ENCODE results near the gene PPP2R5A. TPM values are rescaled to one million over a fixed set of nuclear protein-coding genes. Genes with fewer than 3 reads are reported as not detected.
"Not testable (repeated sequence)": the region's sequence is repeated elsewhere in the genome, so short reads cannot be mapped to it uniquely, and the experiment has no call there.

PPP2R5A gene
- total and polyA plus RNA-seq, 3 experiments from 2014 or later, result 46.1 to 51.9 (median 46.9) TPM

DNA sequence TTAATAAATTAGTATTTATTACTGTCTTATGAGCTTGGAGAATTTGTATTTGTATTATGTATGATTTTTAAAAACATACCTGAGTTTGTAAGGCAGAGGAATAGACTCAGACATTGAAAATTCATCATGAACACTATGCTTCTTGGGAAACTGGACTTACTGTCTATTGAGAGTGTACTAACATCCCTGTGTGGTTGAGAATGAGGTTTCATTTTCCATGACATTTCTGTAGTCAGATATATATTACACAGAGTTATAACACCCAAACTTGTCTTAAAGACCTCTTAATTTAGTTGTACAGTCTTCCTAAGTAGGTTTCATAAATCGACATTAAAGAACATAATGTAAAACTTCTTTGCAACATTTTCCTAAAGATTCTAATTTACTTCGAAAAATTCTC, 30.0 kb downstream of the PPP2R5A start:
- POLR2A ChIA-PET, result no interaction called here

DNA sequence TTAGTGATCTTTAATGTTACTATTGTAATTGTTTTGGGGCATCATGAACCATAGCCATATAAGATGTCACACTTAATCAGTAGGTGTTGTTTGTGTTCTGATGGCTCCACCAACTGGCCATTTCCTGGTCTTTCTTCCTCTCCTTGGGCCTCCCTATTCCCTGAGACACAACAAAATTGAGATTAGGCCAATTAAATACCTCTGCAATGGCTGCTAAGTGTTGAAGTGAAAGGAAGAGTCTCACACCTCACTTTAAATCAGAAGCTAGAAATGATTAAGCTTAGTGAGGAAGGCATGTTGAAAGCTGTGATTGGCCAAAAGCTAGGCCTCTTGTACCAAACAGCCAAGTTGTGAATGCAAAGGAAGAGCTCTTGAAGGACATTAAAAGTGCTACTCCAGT, 30.7 kb downstream of the PPP2R5A start:
- Mint-ChIP-seq H3K27ac (peak overlapping the region; percentile 4 to 88 (median 17)), H3K36me3 (peaks cover 10 to 22% (median 11%) of the 10 kb centered on the region in 3 donors)

More for the DNA sequence above, 30.0 kb downstream of the PPP2R5A start:
- Mint-ChIP-seq H3K4me1 (peaks cover 57 to 77% (median 71%) of the 10 kb centered on the region in 3 donors), H3K27me3 (no peaks in the 10 kb centered on the region), H3K27ac (no peak overlapping the region), H3K36me3 (peaks cover 10 to 29% (median 11%) of the 10 kb centered on the region in 3 donors), H3K9me3 (peaks cover 0 to 6% (median 2%) of the 10 kb centered on the region in 5 donors), H3K4me3 (no peak overlapping the region)
- Histone ChIP-seq H3K4me1 (ENCODE audit: insufficient read depth, low read length) (peaks cover 31% of the 10 kb centered on the region), H3K4me3 (ENCODE audit: low read length) (no peak overlapping the region), H3K27me3 (ENCODE audit: insufficient read depth, low read length, poor library complexity, severe bottlenecking) (no peaks in the 10 kb centered on the region), H3K27ac (ENCODE audit: low read depth, low read length) (no peak overlapping the region), H3K9me3 (ENCODE audit: low read length) (no peaks in the 10 kb centered on the region), H3K36me3 (ENCODE audit: insufficient read depth, low read length) (no peaks in the 10 kb centered on the region)
- DNase-seq, result no peak
- CTCF ChIA-PET, result interaction anchor here (1.7 kb wide), 1 partner anchor 252 kb away, joined by 5 read pairs; no protein-coding TSS in a partner anchor

DNA sequence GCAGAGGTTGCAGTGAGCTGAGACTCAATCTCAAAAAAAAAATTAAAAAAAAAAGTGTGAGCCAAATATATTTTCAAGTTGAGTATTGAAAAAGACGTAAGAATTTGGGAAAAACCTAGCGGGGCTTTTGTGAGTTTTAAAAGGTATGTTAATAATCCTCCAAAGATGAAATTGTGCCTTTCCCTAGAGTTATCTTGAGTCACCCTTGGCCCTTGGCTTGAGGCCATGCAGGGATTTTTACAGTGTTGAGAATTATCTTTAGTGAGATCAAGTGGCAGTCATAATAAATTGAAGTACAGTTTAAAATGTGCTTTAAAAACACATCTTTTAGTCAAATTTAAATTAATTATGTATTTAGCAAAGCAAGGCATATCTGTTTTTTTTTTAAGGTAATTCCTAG, 32.7 kb downstream of the PPP2R5A start:
- Histone ChIP-seq H3K4me1 (ENCODE audit: insufficient read depth, low read length) (peaks cover 31% of the 10 kb centered on the region), H3K36me3 (ENCODE audit: insufficient read depth, low read length) (no peaks in the 10 kb centered on the region), H3K9me3 (ENCODE audit: low read length) (no peaks in the 10 kb centered on the region), H3K27me3 (ENCODE audit: insufficient read depth, low read length, poor library complexity, severe bottlenecking) (no peaks in the 10 kb centered on the region), H3K4me3 (ENCODE audit: low read length) (no peak overlapping the region), H3K27ac (ENCODE audit: low read depth, low read length) (no peak overlapping the region)
- Mint-ChIP-seq H3K4me1 (peaks cover 45 to 65% (median 62%) of the 10 kb centered on the region in 3 donors), H3K9me3 (peaks cover 0 to 2% (median 0%) of the 10 kb centered on the region in 5 donors), H3K4me3 (no peak overlapping the region), H3K27me3 (no peaks in the 10 kb centered on the region), H3K36me3 (peaks cover 5 to 15% (median 10%) of the 10 kb centered on the region in 3 donors), H3K27ac (peak overlapping the region in 4 of 8 donors; percentile 7 to 50 (median 24))
- ChIA-PET CTCF (no interaction called here), POLR2A (no interaction called here)
- no peak for DNase-seq

More for the DNA sequence above, 30.7 kb downstream of the PPP2R5A start:
- no peaks in the 10 kb centered on the region for H3K27me3 ChIP-seq (ENCODE audit: insufficient read depth, low read length, poor library complexity, severe bottlenecking)
- H3K27me3 Mint-ChIP-seq, result no peaks in the 10 kb centered on the region
- H3K27ac ChIP-seq (ENCODE audit: low read depth, low read length), result no peak overlapping the region
- ChIA-PET CTCF (interaction anchor here (1.0 kb wide), 1 partner anchor 618 kb away, joined by 3 read pairs; no protein-coding TSS in a partner anchor), POLR2A (no interaction called here)
- no peaks in the 10 kb centered on the region for H3K36me3 ChIP-seq (ENCODE audit: insufficient read depth, low read length)
- no peak for DNase-seq
- peak overlapping the region in 5 of 7 donors; percentile 0 to 48 (median 15) for H3K4me3 Mint-ChIP-seq
- no peaks in the 10 kb centered on the region for H3K9me3 ChIP-seq (ENCODE audit: low read length)
- H3K4me3 ChIP-seq (ENCODE audit: low read length), result no peak overlapping the region
- peaks cover 31% of the 10 kb centered on the region for H3K4me1 ChIP-seq (ENCODE audit: insufficient read depth, low read length)
- peaks cover 49 to 70% (median 64%) of the 10 kb centered on the region in 3 donors for H3K4me1 Mint-ChIP-seq
- peaks cover 0 to 6% (median 2%) of the 10 kb centered on the region in 5 donors for H3K9me3 Mint-ChIP-seq

DNA sequence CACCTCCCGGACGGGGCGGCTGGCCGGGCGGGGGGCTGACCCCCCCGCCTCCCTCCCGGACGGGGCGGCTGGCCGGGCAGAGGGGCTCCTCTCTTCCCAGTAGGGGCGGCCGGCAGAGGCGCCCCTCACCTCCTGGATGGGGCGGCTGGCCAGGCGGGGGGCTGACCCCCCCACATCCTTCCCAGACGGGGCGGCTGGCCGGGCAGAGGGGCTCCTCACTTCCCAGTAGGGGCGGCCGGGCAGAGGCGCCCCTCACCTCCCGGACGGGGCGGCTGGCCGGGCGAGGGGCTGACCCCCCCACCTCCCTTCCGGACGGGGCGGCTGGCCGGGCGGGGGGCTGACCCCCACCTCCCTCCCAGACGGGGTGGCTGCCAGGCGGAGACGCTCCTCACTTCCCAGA, 35.8 kb downstream of the PPP2R5A start:
- DNase-seq; H3K27ac Mint-ChIP-seq; H3K4me3 ChIP-seq (ENCODE audit: low read length); CTCF ChIA-PET; H3K9me3 Mint-ChIP-seq; POLR2A ChIA-PET; H3K4me3 Mint-ChIP-seq; H3K9me3 ChIP-seq (ENCODE audit: low read length); H3K27ac ChIP-seq (ENCODE audit: low read depth, low read length); H3K27me3 ChIP-seq (ENCODE audit: insufficient read depth, low read length, poor library complexity, severe bottlenecking); H3K36me3 ChIP-seq (ENCODE audit: insufficient read depth, low read length); H3K27me3 Mint-ChIP-seq: not testable (repeated sequence)
- Mint-ChIP-seq H3K36me3 (peaks cover 0 to 10% (median 5%) of the 10 kb centered on the region in 3 donors), H3K4me1 (peaks cover 48 to 67% (median 66%) of the 10 kb centered on the region in 3 donors)
- peaks cover 20% of the 10 kb centered on the region for H3K4me1 ChIP-seq (ENCODE audit: insufficient read depth, low read length)

DNA sequence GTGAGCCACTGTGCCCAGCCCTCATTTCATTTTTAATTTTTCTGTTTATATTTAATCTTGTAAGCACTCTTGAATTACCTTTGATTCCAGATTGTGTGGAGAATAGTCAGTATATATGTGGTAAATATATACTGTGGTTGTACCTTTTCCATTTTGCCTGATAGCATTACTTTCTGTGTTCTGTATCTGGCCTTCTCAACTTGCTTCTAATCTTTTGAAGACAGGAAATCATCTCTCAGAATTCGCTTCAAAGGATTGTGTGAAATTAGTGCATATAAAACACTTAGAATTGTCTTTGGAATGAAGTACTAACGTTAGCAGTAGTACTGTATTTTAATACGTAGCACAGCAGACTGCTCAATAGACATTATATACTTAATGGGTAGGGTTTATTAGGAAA, 37.9 kb downstream of the PPP2R5A start:
- no peaks in the 10 kb centered on the region for H3K36me3 ChIP-seq (ENCODE audit: insufficient read depth, low read length)
- no peaks in the 10 kb centered on the region for H3K27me3 ChIP-seq (ENCODE audit: insufficient read depth, low read length, poor library complexity, severe bottlenecking)
- H3K27ac Mint-ChIP-seq, result peak overlapping the region in 3 of 8 donors; percentile 22 to 63 (median 42)
- peak overlapping the region in 2 of 7 donors; percentile 10 to 16 for H3K4me3 Mint-ChIP-seq
- H3K27ac ChIP-seq (ENCODE audit: low read depth, low read length), result no peak overlapping the region
- peaks cover 37 to 61% (median 60%) of the 10 kb centered on the region in 3 donors for H3K4me1 Mint-ChIP-seq
- H3K9me3 ChIP-seq (ENCODE audit: low read length), result no peaks in the 10 kb centered on the region
- ChIA-PET CTCF (no interaction called here), POLR2A (no interaction called here)
- H3K27me3 Mint-ChIP-seq, result no peaks in the 10 kb centered on the region
- no peak for DNase-seq
- peaks cover 0 to 7% (median 3%) of the 10 kb centered on the region in 3 donors for H3K36me3 Mint-ChIP-seq
- no peaks in the 10 kb centered on the region for H3K9me3 Mint-ChIP-seq
- H3K4me3 ChIP-seq (ENCODE audit: low read length), result no peak overlapping the region
- H3K4me1 ChIP-seq (ENCODE audit: insufficient read depth, low read length), result peaks cover 8% of the 10 kb centered on the region

DNA sequence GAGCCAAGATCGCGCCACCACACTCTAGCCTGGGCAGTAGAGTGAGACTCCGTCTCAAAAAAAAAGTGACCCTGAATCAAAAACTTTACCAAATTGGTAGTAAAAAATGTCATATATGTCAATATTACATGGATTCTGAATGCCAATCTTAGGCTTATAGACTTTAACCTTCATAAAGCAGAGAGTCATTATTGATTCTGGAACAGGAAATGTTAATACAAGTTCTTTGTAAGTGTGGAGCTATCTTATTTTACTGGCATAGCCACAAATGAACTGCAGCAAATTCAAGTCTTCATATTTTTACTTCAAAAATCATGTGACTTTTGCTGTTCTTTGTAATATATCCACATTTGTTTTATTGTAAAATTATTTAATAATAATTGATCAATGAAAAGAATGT, 41.3 kb downstream of the PPP2R5A start:
- Mint-ChIP-seq H3K36me3 (peaks cover 0 to 22% (median 4%) of the 10 kb centered on the region in 3 donors), H3K27me3 (no peaks in the 10 kb centered on the region), H3K4me1 (peaks cover 37 to 64% (median 62%) of the 10 kb centered on the region in 3 donors), H3K9me3 (no peaks in the 10 kb centered on the region), H3K27ac (peak overlapping the region in 1 of 8 donors; percentile 36), H3K4me3 (no peak overlapping the region)
- peaks cover 4% of the 10 kb centered on the region for H3K36me3 ChIP-seq (ENCODE audit: insufficient read depth, low read length)
- no peak overlapping the region for H3K4me3 ChIP-seq (ENCODE audit: low read length)
- H3K27me3 ChIP-seq (ENCODE audit: insufficient read depth, low read length, poor library complexity, severe bottlenecking), result no peaks in the 10 kb centered on the region
- no peak overlapping the region for H3K27ac ChIP-seq (ENCODE audit: low read depth, low read length)
- ChIA-PET POLR2A (no interaction called here), CTCF (no interaction called here)
- no peaks in the 10 kb centered on the region for H3K4me1 ChIP-seq (ENCODE audit: insufficient read depth, low read length)
- H3K9me3 ChIP-seq (ENCODE audit: low read length), result no peaks in the 10 kb centered on the region
- DNase-seq, result no peak

DNA sequence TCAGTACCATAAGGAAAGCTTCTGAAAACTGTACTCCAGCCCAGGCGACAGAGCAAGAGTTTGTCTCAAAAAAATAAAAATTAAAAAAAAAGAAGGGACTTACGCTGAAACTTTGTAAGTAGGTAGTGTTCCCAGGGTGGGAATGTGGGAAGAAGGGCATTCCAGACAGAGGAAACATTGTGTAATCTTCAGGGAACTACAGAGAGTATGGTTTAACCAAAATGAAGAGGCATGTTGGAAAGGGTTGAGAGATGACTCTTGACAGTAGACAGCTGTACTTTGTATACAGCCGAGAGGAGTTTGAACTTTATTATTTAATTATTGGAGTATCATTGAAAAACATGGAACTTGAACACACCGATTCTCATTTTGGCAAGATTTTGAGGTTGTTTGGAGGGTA, 43.0 kb downstream of the PPP2R5A start:
- CTCF ChIA-PET, result interaction anchor here (2.0 kb wide), 1 partner anchor 258 kb away, joined by 6 read pairs; no protein-coding TSS in a partner anchor
- H3K4me1 Mint-ChIP-seq, result peaks cover 32 to 61% (median 52%) of the 10 kb centered on the region in 3 donors

DNA sequence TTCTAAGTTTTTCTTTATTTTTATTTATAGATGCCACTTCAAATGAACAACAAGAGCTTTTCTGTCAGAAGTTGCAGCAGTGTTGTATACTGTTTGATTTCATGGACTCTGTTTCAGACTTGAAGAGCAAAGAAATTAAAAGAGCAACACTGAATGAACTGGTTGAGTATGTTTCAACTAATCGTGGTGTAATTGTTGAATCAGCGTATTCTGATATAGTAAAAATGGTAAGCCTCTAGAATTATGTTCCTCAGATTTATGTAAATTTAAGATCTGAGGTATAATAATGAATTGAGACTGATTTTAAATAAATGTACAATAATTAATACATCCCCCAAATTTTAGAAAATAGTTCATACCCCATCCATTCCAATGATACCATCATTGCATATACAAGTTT, 43.9 kb downstream of the PPP2R5A start:
- Histone ChIP-seq H3K4me3 (ENCODE audit: low read length) (no peak overlapping the region), H3K4me1 (ENCODE audit: insufficient read depth, low read length) (no peaks in the 10 kb centered on the region), H3K27ac (ENCODE audit: low read depth, low read length) (no peak overlapping the region), H3K9me3 (ENCODE audit: low read length) (no peaks in the 10 kb centered on the region), H3K36me3 (ENCODE audit: insufficient read depth, low read length) (peaks cover 10% of the 10 kb centered on the region), H3K27me3 (ENCODE audit: insufficient read depth, low read length, poor library complexity, severe bottlenecking) (no peaks in the 10 kb centered on the region)
- ChIA-PET POLR2A (no interaction called here), CTCF (interaction anchor here (2.0 kb wide), 1 partner anchor 259 kb away, joined by 6 read pairs; no protein-coding TSS in a partner anchor)
- Mint-ChIP-seq H3K4me3 (no peak overlapping the region), H3K4me1 (peaks cover 30 to 61% (median 51%) of the 10 kb centered on the region in 3 donors), H3K27ac (no peak overlapping the region), H3K9me3 (no peaks in the 10 kb centered on the region), H3K36me3 (peaks cover 7 to 43% (median 12%) of the 10 kb centered on the region in 3 donors), H3K27me3 (no peaks in the 10 kb centered on the region)
- DNase-seq, result no peak

More for the DNA sequence above, 43.0 kb downstream of the PPP2R5A start:
- no peaks in the 10 kb centered on the region for H3K9me3 ChIP-seq (ENCODE audit: low read length)
- no peaks in the 10 kb centered on the region for H3K9me3 Mint-ChIP-seq
- H3K27ac ChIP-seq (ENCODE audit: low read depth, low read length), result no peak overlapping the region
- H3K4me3 ChIP-seq (ENCODE audit: low read length), result no peak overlapping the region
- POLR2A ChIA-PET, result no interaction called here
- H3K27me3 ChIP-seq (ENCODE audit: insufficient read depth, low read length, poor library complexity, severe bottlenecking), result no peaks in the 10 kb centered on the region
- no peak overlapping the region for H3K4me3 Mint-ChIP-seq
- DNase-seq, result no peak
- peaks cover 0 to 35% (median 4%) of the 10 kb centered on the region in 3 donors for H3K36me3 Mint-ChIP-seq
- H3K27ac Mint-ChIP-seq, result peak overlapping the region in 3 of 8 donors; percentile 16 to 39 (median 22)
- H3K4me1 ChIP-seq (ENCODE audit: insufficient read depth, low read length), result no peaks in the 10 kb centered on the region
- H3K27me3 Mint-ChIP-seq, result no peaks in the 10 kb centered on the region
- H3K36me3 ChIP-seq (ENCODE audit: insufficient read depth, low read length), result peaks cover 7% of the 10 kb centered on the region

All from CD8-positive, alpha-beta memory T cell (primary cell).